SKM-1 treated with dmso at 0.1 percent for 144 hours (cell line): ENCODE measurements around the gene TSPAN5.

Source experiments
- DNase-seq: peaks from one replicate; lab custom pipeline; 2025; ENCODE audit not compliant: unreplicated experiment; lab: John Stamatoyannopoulos, UW

Gene TSPAN5

DNA sequence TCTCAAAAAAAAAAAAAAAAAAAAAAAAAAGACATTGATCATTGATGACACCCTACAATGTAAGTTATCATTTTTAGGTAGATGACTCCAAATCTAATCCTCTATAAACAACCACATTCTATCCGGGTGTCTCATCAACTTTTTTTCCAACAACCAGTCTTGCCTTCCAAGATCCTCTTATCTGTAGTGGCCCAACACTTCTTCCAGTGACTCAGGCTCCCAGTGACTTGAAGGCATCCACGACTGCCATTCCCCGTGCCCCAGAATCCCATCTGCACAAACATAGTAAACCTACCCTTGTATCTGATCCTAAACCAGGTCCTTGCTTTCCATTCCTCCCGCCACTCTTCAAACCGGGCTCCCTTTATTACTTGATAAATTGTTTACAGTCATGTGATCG, 15.6 kb upstream of the TSPAN5 start:
- DNase-seq: no peak

DNA sequence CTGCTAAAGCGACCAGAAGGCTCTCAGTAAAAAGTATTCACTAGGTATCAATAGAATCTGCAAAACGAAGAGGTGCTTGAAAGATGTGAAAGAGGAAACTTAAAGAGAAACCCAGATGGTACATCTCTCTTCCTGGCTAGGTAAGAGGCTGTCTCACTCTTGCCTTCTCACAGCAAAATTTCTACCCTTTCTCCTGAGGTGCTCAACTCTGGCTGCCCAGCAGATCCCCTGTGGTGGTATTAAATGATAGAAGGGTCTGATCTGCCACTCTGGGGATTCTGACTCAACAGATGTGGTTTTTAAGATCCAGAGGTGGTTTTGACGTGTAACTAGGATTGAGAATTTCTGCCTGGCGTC, 14.9 kb upstream of the TSPAN5 start:
- DNase-seq: no peak

DNA sequence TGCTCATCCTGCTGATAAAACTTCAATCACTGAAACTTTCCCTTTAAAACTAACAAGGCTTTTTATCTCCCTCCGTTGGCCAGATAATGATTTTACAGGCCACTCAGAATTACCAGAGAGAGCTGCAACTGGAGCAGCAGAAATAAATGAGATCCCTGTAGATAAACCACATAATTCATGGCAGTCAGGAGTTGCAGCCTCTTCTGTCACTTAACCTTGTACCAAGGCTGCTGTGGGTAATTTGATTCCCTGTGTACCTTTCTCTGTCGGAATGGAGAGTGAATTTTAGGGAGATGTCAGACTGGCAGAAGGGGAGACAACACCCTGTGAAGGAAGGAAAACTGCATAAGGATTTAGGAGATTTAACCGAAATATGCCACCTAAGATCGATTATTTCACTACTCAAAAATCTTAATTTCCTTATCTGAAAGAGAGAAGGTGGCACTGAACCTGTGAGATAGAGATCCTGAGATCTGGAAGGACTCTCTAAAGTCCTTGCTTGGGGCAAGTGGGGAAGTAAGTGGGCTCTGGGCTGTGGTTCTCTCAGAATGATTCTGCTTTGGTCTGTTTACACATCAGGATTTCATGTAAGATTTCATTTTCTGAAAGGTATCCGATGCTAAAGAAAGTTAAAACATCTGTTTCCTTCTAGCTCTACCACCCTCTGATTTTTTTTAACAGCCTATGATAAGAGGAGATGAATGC, 14.3 kb upstream of the TSPAN5 start:
- DNase-seq: no peak

DNA sequence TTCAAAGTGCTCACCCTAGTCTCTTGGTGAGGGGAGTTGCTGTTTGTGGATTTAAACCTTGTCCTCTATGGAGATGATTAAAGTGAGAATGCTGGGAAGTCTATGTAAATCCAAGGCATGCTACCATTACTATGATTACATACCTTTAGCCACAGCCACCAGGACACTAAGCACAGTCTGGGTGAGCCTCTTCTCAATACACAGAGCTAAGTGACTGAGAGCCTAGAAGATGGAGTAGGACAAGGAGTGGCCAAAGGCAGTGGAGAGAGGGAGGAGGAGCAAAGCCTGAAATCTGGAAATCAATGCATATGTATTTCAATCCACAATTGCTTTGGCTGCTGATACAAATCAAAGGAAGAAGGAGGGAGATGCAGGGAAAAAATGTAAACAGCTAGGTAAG, 12.7 kb upstream of the TSPAN5 start:
- no peak for DNase-seq

DNA sequence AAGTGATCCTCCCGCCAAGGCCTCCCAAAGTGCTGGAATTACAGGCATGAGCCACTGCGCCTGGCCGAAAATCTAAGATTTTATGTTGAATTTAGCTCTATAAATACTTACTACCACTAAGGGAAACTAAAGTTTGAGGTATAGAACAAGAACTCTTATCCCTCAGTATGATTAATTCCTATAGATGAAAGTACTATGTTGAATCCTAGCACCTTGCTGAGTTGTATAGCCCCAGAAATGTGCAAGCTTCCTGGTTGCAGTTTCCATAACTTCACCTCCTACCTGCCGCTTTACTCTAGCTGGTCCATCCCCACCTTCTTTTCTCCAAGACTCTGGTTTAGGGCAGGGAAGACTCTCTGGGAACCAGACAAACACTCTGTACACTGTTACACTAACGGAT, 11.8 kb upstream of the TSPAN5 start:
- DNase-seq: no peak

DNA sequence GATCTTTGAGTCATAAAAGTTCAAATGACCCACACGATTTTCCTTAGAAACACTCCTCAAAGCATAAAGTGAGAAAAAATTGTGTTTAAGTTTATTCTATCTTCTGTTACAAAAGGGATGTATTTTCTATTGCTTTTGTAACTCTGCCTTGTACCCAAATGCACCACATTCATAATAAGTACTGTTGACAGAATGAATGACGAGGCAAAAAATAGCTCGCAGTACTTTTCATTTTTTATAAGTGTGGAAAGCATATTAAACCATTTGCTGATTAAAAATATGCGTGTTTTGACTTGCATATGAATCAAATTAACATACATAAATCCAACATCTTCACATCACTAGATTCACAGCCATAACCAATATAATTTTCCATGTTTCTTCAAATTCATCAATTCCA, 11.2 kb upstream of the TSPAN5 start:
- DNase-seq: no peak

DNA sequence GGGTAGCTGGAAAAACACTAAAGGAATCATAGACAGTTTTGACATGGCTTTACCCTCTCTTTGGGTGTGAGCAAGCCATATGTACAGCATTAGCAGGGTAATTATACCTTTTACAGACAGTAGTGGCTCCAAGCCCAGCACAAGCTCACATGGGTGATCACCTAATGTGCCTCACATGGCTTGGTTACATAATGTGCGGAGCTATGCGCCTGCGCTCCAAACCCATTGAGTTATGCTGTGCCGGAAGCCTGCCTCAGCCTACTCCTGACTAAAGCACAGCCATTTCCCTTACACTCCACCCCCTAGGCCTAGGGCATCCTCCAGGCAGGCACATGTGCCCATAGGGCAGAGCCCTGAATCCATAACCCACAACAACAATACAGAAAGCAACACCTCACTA, 6.5 kb upstream of the TSPAN5 start:
- DNase-seq: no peak

DNA sequence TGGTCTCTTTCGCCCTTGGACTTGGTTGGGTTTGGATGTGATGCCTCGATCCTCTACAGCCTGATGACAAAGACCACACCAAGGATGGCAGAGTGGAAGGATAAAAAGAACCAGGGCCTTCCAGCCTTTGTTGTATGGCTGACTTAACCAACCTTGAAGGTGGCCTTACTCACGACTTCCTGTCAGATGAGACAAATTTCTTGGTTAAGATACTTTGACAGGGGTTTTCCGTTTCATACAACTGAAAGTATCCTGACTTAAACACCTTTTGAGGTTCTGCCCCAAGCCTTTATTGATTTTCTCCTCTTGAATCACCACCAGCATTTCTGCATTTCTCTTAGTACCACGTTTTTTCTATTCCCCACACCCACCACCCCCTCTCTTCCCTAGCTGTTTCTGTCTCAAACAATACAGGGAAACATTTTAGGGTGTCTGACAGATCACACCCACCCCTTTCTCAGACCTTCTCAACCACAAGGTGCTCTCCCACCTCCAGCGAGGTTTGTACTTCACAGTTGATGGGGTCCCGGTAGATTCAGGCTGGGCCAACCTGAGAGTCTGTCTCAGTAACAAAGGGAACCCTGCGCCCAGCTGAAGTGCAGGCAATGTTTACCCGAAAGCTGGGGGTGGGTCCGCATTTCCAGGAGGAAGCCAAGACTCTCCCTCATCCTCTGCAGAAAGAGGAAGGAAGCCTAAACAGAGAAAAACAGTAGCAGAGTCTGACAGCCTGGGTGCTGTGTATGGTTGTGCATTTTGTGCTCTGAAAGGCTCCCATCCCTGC, 5.0 kb upstream of the TSPAN5 start:
- DNase-seq: peak; percentile 86

DNA sequence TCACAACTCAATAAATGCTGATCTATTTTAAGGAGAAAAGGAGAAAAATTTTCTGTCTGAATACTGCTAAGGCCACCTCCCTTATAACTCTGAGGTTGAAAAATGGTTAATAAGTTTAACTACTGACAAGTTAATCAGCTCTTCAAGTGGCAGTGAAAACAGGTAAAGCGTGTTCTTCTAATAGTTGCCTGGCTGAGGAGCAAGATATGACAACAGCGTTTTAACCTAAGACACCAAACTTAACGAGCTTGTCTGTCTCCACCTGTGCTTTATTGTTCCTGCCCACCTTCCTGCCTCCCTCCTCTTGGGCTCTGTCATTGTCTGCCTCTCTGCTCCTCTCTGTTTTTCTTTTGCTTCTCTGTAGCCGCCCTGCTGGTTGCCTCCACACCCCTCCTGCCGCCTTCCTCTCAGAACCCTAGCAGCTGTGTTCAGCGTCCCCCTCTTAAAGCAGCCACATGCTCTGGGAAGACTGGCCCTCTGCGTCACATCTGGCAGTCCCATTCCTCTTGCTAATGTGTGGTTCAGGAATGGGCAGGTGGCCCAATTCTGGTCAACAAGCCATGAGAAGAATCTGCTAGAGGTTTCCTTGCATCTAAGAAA, 4.3 kb upstream of the TSPAN5 start:
- no peak for DNase-seq

DNA sequence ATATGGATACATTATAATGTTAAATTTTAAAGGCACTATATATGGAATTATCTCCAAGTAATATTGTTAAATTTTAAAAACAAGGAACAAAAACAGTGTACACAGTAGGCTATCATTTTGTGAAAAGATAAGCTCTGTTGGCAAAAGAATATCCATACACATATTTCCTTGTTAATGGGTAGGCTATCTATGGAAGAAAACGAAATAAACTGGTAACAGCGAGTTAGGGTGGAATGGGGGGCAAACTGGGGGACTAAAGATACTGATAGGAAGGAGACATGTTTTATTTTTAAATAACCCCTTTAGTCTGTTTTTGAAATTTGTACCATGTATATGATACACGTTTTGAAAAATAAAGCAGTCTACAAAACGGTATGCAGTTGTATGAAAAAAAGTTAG, 3.6 kb upstream of the TSPAN5 start:
- no peak for DNase-seq

DNA sequence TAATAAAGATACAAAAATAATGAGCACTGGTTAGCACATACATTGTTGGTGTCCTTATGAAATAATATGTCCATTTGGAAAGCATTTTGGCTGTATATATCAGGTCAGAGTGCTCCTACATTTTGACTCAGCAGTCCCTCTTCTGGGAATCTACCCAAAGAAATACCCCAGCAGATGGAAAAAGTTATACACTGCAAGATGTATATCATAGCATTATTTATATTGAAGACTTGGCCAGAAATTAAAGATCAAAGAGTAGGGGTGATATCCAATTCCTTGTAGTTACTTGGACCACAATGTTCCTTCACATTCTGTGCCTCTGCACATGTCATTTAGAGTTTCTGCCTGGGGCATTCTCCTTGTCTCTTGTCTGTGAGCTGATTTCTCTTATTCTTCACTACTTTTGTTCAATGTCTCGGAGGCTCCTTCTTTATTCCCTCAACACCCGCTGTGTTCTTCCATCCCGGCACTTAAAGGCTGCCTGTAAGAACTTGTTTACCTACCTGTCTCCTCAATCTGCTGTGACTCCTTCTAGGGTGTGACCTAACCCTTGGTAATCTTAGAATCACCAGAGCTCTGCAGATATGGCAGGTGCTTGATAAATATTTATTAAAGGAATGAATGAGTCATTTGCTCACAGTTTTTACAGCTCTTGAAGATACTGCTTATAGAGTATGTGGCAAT, 3.1 kb upstream of the TSPAN5 start:
- no peak for DNase-seq

DNA sequence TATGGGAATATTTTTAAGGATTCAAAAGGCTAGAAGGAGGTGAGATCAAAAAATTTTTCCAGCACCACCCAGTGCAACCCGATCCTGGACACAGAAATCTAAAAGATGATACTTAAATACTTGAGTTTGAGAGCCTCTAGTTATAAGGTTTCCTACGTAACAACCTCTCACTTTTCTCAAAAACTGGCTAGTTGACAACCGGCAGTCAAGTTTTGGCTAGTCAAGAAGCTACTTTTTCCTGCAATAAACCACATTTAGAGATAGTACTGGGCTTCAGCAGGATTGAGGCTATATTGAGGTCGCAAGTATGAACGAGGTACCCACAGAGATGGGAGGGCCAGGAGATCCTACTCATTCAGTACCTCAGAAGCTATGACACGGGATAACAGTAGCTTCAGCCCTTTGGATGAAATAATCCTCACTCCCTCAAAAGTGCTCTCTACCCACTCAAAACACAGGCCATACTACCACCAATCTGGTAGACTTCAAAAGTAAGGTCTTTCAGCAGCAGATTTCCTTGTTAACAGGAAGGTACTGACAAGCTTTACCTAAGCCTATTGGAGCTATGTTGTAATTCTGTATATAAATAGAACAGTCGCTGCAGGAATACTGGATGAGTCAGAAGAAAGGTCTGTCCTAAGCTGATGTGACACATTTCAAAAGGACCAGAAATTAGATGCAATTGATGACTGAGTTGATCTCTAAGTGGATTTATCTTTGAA, 1.5 kb upstream of the TSPAN5 start:
- DNase-seq: no peak

DNA sequence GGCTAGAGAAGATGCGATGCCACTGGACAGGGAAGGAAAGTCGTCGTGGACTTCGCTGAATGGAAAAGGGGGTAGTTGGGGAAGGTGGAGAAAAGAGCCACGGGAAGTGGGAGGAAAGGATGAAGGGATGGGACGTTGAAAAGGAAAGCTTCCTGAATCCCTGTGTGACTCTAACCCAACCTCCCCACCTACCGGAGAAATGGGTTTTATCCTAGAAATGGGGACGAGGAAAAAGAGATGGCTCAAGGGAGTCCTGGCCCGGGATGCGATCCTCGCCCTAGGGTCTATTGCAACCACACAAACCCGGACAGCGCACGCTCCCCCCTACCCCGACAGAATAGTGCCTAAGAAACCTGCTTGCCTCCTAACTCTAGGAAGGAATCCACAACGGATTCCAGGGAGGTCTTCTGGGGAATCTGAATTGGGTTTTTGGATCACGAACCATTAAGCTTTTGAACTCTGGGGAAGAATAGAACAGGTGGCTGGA, 738 bp upstream of the TSPAN5 start:
- no peak for DNase-seq

DNA sequence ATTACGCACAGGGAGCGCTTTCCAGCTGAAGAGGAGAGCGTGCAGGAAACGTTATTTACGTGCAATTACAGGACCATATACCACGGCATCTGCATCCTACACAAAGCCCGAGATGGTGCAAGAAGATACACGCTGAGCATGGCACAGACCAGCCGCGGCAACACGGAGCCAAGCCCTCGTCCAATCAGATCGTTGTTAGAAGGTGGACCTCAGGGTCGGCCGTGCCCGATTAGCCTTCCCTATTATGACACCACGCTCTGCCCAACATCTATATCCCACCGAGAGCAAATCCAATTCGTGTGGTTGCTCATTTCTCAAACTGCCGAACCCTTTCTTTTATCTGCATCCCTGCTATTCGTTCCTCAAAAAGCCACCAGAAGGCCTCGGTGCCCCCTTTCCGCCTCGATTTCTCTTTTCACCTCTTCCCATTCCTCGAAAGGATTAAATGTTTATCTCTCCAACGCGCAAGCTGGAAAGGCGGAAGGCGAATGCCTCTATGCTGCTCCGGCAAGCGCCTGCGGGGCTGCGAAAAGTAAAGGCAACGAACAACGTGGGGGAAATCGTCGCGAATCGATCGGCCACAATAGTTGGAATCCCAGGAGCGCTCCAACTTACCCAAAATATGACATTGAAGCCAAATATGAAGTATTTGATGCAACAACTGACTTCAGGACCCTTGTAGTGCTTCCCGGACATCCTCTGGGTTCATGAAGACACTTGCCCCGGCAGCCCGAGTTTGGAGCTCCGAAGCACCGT, 702 bp downstream of the TSPAN5 start:
- DNase-seq: peak; percentile 50

DNA sequence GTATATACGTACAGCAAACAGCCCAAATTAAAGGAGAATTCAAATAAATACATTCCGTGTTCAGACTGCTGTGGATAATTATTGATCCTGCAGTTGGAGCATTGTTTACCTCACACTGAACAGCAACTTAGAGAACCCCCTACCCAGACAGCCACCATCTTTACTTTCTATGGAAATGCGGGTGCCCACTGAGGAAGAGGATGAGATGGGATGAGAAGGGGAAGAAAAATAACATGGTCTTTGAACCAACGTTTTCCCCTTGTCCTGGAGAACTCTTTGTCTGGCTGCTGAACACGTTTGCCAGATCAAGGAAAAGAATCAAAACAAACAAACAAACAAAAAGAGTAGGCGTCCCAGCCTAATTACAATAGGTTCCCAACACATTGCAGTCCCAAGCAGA, 1.5 kb downstream of the TSPAN5 start:
- DNase-seq: no peak

DNA sequence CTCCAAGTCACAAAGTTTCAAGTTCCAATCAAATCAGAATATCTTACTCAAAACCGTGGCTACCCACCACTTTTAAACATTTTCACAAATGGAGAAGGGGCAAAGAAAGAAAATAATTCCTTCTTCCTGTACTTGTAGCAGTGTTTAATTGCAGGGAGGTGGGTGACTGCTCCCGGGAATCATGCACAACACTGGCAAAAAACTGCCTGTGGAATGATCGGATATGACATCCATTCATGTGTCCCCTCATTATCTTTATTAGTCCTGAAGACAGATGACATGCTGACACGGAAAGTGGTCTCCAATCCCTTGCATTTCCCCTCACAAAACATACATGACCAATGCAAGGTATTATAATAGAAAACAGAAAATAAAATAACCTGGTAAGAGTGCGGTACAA, 2.0 kb downstream of the TSPAN5 start:
- DNase-seq: no peak

DNA sequence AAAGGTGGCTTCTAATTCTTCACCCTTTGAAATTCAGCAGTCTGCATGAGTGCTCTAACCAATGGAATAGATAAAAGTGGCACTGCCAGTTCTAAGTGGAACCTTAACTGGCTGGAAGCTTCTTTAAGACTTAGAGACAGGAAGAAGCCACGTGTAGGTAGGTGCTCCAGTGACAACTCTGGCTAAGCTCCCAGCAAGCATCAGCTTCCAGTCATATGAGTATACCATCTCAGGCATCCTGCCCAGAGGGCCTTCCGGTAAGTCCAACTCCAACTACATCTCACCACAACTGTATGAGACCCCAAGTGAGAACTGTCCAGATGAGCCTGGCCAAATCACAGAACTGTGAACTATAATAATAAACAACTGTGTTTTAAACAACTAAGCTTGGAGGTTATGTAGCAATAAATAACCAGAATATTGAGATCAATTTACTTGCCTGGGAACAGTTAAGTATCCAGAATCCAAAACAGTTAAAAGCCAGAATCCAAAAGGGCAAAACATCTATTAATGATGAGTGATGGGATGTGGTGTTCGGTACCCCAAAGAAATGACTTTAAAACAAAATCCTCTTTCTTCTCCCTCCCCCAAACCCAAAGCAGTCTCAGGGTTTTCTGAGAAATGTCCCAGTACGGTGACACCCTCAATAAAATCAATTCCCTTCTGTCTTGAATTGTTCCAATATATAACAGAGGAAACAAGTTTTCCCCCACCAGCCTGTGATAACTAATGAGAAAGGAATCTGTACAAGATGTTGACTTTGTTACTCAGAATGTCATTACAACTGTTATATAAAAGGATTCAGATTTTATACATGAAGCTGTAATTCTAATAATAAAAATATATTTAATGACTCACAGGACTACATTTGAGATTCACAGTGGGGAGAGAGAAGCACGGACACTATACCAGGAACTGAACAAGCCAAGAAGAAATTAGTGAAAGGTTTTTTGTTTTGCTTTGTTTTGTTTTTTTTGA, 4.2 kb downstream of the TSPAN5 start:
- no peak for DNase-seq

DNA sequence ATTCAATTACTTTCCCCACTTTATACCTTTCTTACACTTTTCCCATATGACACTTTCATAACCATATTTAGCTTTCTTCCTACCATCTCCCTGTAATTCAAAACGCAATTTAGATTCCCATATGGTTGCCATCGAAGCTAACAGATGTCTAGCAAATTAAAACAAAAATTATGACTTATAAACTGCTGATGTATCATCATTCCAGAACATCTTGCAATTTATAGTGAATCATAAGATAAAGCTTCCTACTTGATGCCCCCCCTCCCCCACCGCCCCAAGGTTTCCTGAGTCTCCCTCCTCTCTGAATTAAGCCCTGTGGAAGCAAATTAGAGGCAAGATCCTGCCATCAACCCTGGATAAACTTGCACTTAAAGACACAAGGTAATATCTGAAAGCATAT, 5.4 kb downstream of the TSPAN5 start:
- DNase-seq: no peak

DNA sequence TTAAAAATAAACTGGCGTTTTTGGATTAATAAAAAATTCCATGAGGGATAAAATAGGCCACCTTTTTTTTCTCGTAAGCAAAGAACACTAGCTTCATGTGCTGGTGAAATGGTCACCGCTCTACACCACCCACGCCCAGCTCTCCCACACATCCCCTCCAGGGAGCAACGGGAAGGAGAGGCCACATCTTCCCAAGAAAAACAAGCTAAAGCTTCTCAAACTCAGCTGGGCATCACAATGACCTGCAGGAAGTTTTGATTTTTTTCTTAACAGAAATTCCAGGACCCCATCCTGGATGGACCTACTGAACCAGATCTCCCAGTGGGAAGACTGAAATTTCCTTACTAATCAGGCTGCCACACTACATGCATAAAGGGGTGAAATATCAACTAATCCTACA, 9.8 kb downstream of the TSPAN5 start:
- no peak for DNase-seq
